HG03139 (cell line): ENCODE results near the gene C1orf210.

Experiments used
- ATAC-seq: cut with Tn5 transposase; IDR thresholded peaks from one replicate; pipeline ENCODE4 v1.9.1; 2021; ENCODE audit not compliant: unreplicated experiment

Gene C1orf210

GRCh38 chr1:43296207-43296606, 10.8 kb upstream of the C1orf210 start:
- ATAC-seq = no peak

- no peak for ATAC-seq
These were observed 9.4 kb upstream of the C1orf210 start for GRCh38 chr1:43294761-43295160.

GRCh38 chr1:43293896-43294760, 8.7 kb upstream of the C1orf210 start:
- ATAC-seq = no peak

GRCh38 chr1:43293176-43293575, 7.8 kb upstream of the C1orf210 start:
- ATAC-seq = no peak

GRCh38 chr1:43292679-43293078, 7.3 kb upstream of the C1orf210 start:
- no peak for ATAC-seq

- no peak for ATAC-seq
These were observed 6.8 kb upstream of the C1orf210 start for GRCh38 chr1:43292216-43292615.

- ATAC-seq = no peak
These were observed 3.7 kb upstream of the C1orf210 start for GRCh38 chr1:43288785-43289706.

GRCh38 chr1:43288058-43288784, 2.8 kb upstream of the C1orf210 start:
- ATAC-seq = no peak

GRCh38 chr1:43286533-43286932, 1.2 kb upstream of the C1orf210 start:
- ATAC-seq = no peak

- no peak for ATAC-seq
These were observed 734 bp upstream of the C1orf210 start for GRCh38 chr1:43286115-43286514.

- no peak for ATAC-seq
These were observed 753 bp downstream of the C1orf210 start for GRCh38 chr1:43284546-43285110.

GRCh38 chr1:43284065-43284464, 1.3 kb downstream of the C1orf210 start:
- no peak for ATAC-seq

GRCh38 chr1:43282220-43283195, 2.9 kb downstream of the C1orf210 start:
- ATAC-seq = no peak

- no peak for ATAC-seq
These were observed 4.7 kb downstream of the C1orf210 start for GRCh38 chr1:43280692-43281091.

GRCh38 chr1:43279666-43280065, 5.7 kb downstream of the C1orf210 start:
- ATAC-seq = no peak

GRCh38 chr1:43279161-43279560, 6.2 kb downstream of the C1orf210 start:
- no peak for ATAC-seq

- no peak for ATAC-seq
These were observed 8.1 kb downstream of the C1orf210 start for GRCh38 chr1:43277116-43277876.

- ATAC-seq = no peak
These were observed 8.7 kb downstream of the C1orf210 start for GRCh38 chr1:43276673-43277072.
